ENCODE data around the gene MGME1.

The MGME1 gene

GRCh38 chr20:17964632-17965031, 4.2 kb upstream of the MGME1 start:
- TF ChIP-seq TAF1 (IDR thresholded peaks at IDR 0.05; ENCODE audit: borderline replicate concordance, insufficient read depth, low read length), result no peak
- TF ChIP-seq SIN3A (IDR thresholded peaks at IDR 0.05; ENCODE audit: borderline replicate concordance, insufficient read depth, low read length), result no peak
- TF ChIP-seq REST (IDR thresholded peaks at IDR 0.05; ENCODE audit: insufficient read depth in 1 of 2, low read depth in 2 of 2, low read length in 2 of 2), result no peak
- TF ChIP-seq FOXP2 (optimal IDR thresholded peaks at IDR 0.05; ENCODE audit: borderline replicate concordance, extremely low read depth, extremely low read length, insufficient read depth), result no peak
- TF ChIP-seq POLR2AphosphoS5 (IDR thresholded peaks at IDR 0.05; ENCODE audit: low read depth, low read length), result no peak

- TF ChIP-seq POLR2AphosphoS5 (IDR thresholded peaks at IDR 0.05; ENCODE audit: low read depth, low read length) (no peak), REST (IDR thresholded peaks at IDR 0.05; ENCODE audit: insufficient read depth in 1 of 2, low read depth in 2 of 2, low read length in 2 of 2) (no peak), SIN3A (IDR thresholded peaks at IDR 0.05; ENCODE audit: borderline replicate concordance, insufficient read depth, low read length) (no peak), FOXP2 (optimal IDR thresholded peaks at IDR 0.05; ENCODE audit: borderline replicate concordance, extremely low read depth, extremely low read length, insufficient read depth) (no peak), TAF1 (IDR thresholded peaks at IDR 0.05; ENCODE audit: borderline replicate concordance, insufficient read depth, low read length) (no peak)
Observed at GRCh38 chr20:17965042-17965697, 3.6 kb upstream of the MGME1 start.

- TF ChIP-seq REST (IDR thresholded peaks at IDR 0.05; ENCODE audit: insufficient read depth in 1 of 2, low read depth in 2 of 2, low read length in 2 of 2), result no peak
- no peak for TF ChIP-seq FOXP2 (optimal IDR thresholded peaks at IDR 0.05; ENCODE audit: borderline replicate concordance, extremely low read depth, extremely low read length, insufficient read depth)
- TF ChIP-seq SIN3A (IDR thresholded peaks at IDR 0.05; ENCODE audit: borderline replicate concordance, insufficient read depth, low read length), result no peak
- no peak for TF ChIP-seq POLR2AphosphoS5 (IDR thresholded peaks at IDR 0.05; ENCODE audit: low read depth, low read length)
- no peak for TF ChIP-seq TAF1 (IDR thresholded peaks at IDR 0.05; ENCODE audit: borderline replicate concordance, insufficient read depth, low read length)
Observed at GRCh38 chr20:17966432-17967310, 2.1 kb upstream of the MGME1 start.

GRCh38 chr20:17967521-17968365, 1.1 kb upstream of the MGME1 start:
- TF ChIP-seq FOXP2 (optimal IDR thresholded peaks at IDR 0.05; ENCODE audit: borderline replicate concordance, extremely low read depth, extremely low read length, insufficient read depth) (no peak), SIN3A (IDR thresholded peaks at IDR 0.05; ENCODE audit: borderline replicate concordance, insufficient read depth, low read length) (no peak), TAF1 (IDR thresholded peaks at IDR 0.05; ENCODE audit: borderline replicate concordance, insufficient read depth, low read length) (no peak), POLR2AphosphoS5 (IDR thresholded peaks at IDR 0.05; ENCODE audit: low read depth, low read length) (no peak; the same call in 1 of the 2 replicates), REST (IDR thresholded peaks at IDR 0.05; ENCODE audit: insufficient read depth in 1 of 2, low read depth in 2 of 2, low read length in 2 of 2) (no peak)

Measured in PFSK-1 (cell line).